Hippocampal formation (tissue), 2 donors: ENCODE measurements around the gene HOXB7.

Experiments
- DNase-seq, 2 donors: peaks; one replicate each; lab custom pipeline; 2025; lab: John Stamatoyannopoulos, UW

HOXB7 gene

GRCh38 chr17:48565925-48566710 is 44.7 kb downstream of the HOXB7 start:
- no peak for DNase-seq

GRCh38 chr17:48565022-48565554 is 45.7 kb downstream of the HOXB7 start:
- DNase-seq: no peak

DNA sequence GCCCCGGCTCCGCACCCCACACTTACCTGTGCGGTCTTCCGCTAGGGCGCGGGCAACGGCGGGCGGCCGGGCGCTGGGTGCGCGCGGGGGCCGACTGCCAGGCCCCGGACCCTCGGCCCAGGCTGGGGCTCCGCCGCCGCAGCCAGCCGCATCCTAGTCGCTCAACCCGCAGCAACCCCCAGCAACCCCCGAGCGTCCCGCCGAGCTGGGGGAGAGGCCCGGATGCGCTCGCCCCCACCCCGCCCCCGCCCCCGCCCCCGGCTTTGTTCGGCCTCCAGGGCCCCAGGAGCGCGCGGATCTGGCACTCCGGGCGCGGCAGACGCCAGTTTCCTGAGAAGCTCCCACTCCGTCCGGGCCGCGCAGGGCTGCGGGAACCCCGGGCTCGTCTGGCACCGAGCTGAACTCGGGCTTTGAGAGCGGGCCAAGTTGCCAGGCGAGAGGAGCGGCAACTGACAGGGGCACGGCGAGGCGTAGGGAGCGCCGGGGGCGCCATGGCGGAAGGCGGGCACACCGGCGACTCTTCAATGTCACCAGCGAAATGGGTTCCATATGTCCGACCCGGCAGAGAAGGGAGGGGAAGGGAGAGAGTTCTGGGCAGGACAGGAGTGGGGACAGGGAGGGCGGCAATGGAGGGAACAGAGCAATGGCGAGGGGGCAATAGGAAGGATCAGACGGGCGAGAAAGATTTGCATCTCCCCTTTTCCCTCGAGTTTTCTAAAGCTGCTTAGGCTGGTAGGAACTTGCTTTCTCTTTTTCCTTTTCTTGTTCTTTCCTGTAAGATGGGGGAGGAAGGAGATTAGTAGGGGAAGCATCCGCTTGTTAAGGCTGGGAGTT is 46.4 kb downstream of the HOXB7 start:
- DNase-seq: no peak

- no peak for DNase-seq
These were observed 47.0 kb downstream of the HOXB7 start for GRCh38 chr17:48563867-48564187.

- no peak for DNase-seq
These were observed 47.4 kb downstream of the HOXB7 start for GRCh38 chr17:48563385-48563838.

GRCh38 chr17:48562934-48563333 is 47.9 kb downstream of the HOXB7 start:
- DNase-seq: no peak

- DNase-seq: no peak
These were observed 48.7 kb downstream of the HOXB7 start for GRCh38 chr17:48561884-48562810.

DNA sequence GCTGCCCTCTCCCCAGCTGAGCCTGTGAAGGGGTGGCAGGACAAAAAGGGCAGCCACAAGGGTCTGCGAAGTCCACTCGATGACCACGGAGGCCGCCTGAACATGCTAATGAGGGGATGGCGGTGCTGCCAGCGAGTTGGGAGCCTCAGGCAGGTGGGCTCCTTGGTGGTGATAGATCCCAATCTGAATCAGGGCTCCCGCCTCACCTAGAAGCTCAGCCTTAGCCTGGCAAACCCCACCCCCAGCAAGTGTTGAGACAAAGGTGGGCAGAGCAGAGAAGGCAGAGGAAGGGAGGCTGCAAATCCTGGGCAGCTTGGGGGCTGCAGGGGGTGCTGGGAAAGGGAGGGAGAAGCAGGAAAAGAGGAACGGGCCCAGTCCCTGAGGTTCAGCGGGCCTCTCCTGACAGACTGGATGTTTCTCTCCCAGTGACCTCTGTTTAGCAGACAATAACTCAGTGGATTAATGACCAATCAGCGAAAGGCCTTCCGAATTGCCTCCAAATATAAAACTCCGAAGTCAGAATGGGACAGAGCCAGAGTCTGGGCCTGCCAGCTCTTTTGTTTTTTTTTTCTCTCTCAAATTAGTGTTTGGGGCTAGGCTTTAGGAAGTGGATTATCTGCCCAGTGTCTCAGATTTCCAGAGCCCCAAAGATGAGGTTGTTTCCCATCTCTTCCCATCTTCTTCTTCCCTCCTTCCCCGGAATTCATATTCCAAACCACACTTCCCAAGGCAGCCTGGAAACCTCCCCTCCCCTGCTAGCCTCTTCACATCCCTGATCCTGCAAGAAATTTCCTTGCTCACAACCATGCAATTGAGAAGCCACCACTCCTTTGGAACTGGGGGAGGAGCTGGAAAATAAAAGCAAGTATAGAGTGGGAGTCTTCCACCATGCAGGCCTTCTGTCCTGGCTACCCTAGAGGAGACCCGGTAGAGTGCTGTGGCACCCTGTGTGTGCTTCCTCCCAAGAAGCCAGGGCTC is 50.7 kb downstream of the HOXB7 start:
- no peak for DNase-seq

DNA sequence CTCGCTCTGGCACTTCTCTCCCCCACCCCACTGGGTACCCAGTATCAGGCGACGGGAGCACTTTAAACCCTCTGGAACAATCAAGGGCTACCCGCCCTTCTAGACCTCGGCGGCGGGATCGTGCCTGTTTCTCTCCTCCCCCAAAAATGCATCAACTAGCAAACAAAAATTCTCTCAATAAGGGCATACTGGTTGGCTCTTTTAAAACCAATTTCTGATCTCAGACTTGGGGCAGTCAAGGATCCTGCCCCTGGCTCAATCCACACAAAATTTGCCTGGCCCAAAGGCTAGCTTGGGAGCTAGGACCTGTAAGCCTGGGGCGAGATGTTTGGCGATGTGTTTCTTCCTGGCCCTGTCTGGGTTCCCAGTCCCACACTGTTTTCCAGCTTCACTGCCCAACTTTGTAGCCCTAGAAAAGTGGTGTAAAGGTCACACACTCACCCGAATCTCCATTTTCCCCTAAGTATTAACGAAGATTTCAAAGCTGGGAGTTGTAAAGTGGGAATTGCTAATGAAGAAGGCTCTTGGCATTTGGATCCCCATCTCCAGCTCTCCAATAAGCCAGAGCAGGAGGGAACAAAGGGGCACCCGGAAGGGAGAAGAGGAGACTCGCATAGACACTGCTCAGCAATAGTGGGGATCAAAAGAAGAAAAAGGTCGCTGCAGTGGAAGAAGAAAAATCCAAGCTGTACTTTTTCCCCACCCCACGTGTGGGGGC is 51.5 kb downstream of the HOXB7 start:
- DNase-seq: no peak

- no peak for DNase-seq
These were observed 52.0 kb downstream of the HOXB7 start for GRCh38 chr17:48558831-48559121.

- no peak for DNase-seq
These were observed 52.6 kb downstream of the HOXB7 start for GRCh38 chr17:48558057-48558830.
